ENCODE measurements around the gene TMOD2.

Gene TMOD2

GRCh38 chr15:51750792-51751696, at the start of gene TMOD2:
Gene TMOD2, plus strand, starts transcription at chr15:51751597. Its CDS starts 14,845 bp downstream, at chr15:51766442.
- DNase-seq (ENCODE audit: low read depth): no peak
- H3K4me3 ChIP-seq (ENCODE audit: control insufficient read depth, low read depth, low read length): peak within 1 kb of the TSS; percentile 64
- TF ChIP-seq CTCF (conservative IDR thresholded peaks at IDR 0.05; ENCODE audit: control insufficient read depth, insufficient read depth, low read depth, low read length): no peak

GRCh38 chr15:51702710-51703109, 48.7 kb upstream of the TMOD2 start:
- H3K4me3 ChIP-seq (ENCODE audit: control insufficient read depth, low read depth, low read length): no peak overlapping the region
- TF ChIP-seq CTCF (conservative IDR thresholded peaks at IDR 0.05; ENCODE audit: control insufficient read depth, insufficient read depth, low read depth, low read length): no peak
- no peak for DNase-seq (ENCODE audit: low read depth)

- H3K4me3 ChIP-seq (ENCODE audit: control insufficient read depth, low read depth, low read length): no peak overlapping the region
- DNase-seq (ENCODE audit: low read depth): peak; percentile 86
- no peak for TF ChIP-seq CTCF (conservative IDR thresholded peaks at IDR 0.05; ENCODE audit: control insufficient read depth, insufficient read depth, low read depth, low read length)
Measured at GRCh38 chr15:51706291-51706690, 45.1 kb upstream of the TMOD2 start.

- no peak for TF ChIP-seq CTCF (conservative IDR thresholded peaks at IDR 0.05; ENCODE audit: control insufficient read depth, insufficient read depth, low read depth, low read length)
- no peak for DNase-seq (ENCODE audit: low read depth)
- no peak overlapping the region for H3K4me3 ChIP-seq (ENCODE audit: control insufficient read depth, low read depth, low read length)
Measured at GRCh38 chr15:51706926-51707608, 44.3 kb upstream of the TMOD2 start.

- DNase-seq (ENCODE audit: low read depth): no peak
- H3K4me3 ChIP-seq (ENCODE audit: control insufficient read depth, low read depth, low read length): peak overlapping the region; percentile 19
- TF ChIP-seq CTCF (conservative IDR thresholded peaks at IDR 0.05; ENCODE audit: control insufficient read depth, insufficient read depth, low read depth, low read length): no peak
Measured at GRCh38 chr15:51708013-51708412, 43.4 kb upstream of the TMOD2 start.

- H3K4me3 ChIP-seq (ENCODE audit: control insufficient read depth, low read depth, low read length): peak overlapping the region; percentile 16
- DNase-seq (ENCODE audit: low read depth): no peak
- TF ChIP-seq CTCF (conservative IDR thresholded peaks at IDR 0.05; ENCODE audit: control insufficient read depth, insufficient read depth, low read depth, low read length): no peak
Measured at GRCh38 chr15:51709031-51709430, 42.4 kb upstream of the TMOD2 start.

All from fibroblast of mammary gland (primary cell).